Measurements from ENCODE around the gene LARP1.

DNA sequence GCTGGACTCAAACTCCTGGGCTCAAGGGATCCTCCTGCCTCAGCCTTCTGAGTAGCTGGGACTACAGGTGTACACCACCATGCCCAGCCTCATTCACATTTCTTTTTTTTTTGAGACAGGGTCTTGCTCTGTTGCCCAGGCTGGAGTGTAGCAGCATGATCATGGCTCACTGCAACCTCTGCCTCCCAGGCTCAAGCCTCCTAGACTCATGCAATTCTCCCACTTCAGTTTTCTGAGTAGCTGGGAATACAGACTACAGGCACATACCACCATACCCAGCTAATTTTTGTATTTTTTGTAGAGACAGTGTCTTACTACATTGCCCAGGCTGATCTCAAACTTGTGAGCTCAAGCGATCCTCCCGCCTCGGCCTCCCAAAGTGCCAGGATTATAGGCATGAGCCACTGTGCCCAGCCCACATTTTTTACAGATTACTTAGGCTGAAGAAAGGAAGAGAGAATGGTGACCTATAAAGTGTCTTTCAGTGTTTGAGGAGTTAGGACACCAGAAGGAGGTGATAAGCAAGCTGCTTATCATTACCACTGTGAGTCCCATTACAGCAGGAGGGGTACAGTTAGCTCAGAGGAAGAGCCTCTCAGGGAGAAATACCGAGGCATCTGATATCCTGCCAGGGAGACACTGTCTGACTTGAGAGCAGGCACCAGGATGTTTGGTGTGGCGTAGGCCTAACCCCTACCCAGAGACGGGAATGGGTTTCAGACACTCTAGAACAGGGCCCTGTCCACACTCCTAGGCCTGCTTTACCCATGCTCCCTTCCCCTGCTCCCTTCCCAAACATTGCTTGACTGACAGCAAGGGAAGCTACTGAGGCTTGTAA, 85.5 kb downstream of the LARP1 start:
- no peak for TF ChIP-seq EP300 (IDR thresholded peaks at IDR 0.05; ENCODE audit: borderline replicate concordance)
- no peak for TF ChIP-seq TAF1 (IDR thresholded peaks at IDR 0.05; ENCODE audit: low read depth)

Data from Ishikawa (cell line).